DLD1 (cell line): Measurements from ENCODE around the gene NCAM1.
"Not testable (repeated sequence)": the region's sequence is repeated elsewhere in the genome, so short reads cannot be mapped to it uniquely, and the experiment has no call there.

Experiments used
- in situ Hi-C: cut with HindIII; loops from 2 replicates; pipeline ENCODE4 v1.10.0; 2017; ENCODE audit warnings: low sequenced_read_pairs

NCAM1 gene

GRCh38 chr11:112961146-112961668, at the start of gene NCAM1:
TSS of gene NCAM1 (plus strand) at chr11:112961420.
- in situ Hi-C loops = no loop called here

DNA sequence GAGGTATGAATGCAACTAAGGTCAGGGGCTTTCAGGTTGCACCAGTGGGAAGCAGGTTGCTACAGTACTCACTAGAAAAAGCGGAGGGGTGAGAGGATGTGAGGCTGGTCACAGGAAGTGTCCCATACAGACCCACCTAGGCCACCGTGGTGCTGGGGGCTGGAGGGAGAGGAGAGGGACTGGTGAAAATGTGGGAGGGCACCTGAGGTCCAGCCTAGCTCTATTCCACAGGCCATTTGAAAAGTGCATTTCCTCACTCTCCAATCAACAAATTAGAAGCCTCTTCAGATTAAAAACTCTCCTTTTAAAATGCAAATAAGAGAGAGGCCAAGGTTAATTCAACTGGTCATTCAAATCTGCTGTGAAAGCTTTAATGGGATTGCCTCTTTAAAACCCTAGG, 38.6 kb upstream of the NCAM1 start:
- in situ Hi-C loops = no loop called here

DNA sequence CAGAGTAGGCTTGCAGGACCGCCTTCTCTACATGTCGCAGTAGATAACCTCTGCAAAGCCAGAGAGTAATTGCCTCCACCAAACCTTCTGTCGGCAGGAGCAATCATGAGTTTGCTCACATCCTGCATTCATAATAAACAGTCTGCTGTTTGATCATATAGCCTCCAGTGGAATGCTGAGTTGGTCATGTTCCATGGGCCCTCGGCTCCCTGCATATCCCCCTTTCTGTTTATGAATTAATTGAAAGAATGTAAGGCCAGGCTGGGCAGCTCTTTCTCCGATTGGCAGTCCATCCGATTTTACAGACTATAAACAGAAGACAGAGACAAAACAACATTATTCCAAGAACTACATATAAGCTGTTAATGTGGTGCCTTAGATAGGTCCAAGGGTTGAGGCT, 36.4 kb upstream of the NCAM1 start:
- in situ Hi-C loops = not testable (repeated sequence)

DNA sequence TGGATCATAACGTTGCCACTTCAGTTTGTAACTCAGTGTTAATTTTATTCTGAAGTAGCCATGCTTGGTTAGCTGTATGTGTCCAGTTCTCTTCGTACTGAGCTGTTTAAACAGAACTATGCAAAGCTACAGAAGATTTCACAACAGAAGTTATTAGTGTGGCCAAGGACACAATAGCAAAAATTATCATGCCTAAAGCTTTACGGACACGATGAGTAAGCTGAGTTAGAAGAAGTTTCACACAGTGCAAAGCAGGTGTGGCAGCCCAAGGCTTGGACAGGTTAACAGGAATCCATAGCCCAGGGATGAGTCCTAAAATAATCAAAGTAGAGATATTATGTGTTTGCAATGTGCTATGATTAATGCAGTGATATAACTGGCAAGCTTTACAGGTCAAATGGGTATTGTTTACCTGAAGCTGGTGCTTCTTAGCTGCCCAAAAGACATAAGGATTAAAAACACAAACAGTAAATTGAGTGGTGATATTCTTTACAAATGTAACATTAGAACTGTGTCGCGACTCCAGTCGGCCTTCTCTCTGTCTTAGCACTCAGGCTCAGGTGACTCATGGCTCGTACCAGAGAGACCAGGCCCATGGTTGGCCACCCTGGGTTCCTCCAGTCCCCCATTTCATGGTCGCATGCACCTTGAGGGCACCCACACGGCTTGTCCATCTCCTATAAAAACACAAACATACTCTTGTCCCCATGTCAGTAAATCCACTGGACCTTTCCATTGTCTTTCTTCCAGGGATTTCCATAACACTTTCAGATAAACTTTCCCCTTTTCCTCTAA, 35.5 kb upstream of the NCAM1 start:
- in situ Hi-C loops = no loop called here

DNA sequence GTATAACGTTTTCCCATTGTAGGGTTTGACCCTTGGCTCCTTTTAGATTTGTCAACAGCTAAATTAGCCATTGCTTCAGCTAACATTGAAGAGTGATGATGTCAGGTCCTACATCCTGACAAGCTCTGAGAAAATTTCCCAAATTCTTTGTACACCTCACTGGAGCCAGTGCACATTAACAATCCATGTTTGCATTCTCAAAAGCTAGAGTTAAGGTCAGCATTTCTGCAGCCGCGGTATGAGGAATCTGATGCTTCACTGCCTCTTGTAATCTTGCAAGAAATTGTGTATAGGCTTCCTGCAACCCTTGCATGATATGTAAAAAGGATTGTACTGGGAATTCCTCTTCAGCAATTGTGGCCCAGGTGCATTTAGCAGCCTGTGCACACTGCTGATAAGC, 33.1 kb upstream of the NCAM1 start:
- in situ Hi-C loops = no loop called here

DNA sequence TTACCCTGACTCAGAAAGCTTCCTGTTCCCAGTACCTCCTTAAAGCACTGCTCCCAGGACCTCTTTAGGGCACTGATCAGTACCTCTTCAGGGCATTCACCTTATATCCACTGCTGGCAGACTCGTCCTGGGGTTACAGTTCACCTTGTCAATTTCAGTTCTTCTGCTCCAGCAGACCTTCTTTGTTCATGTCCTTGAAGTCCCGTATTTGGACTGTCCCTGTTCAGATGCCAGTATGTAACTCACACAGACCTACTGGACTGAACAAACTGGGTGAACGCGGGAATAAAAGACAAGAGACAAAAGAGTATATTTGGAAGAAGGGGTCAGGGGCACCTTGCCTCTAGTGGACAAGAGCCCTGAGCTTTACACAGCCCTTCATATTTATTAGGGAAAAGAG, 31.8 kb upstream of the NCAM1 start:
- in situ Hi-C loops = no loop called here

GRCh38 chr11:112931703-112932102, 29.5 kb upstream of the NCAM1 start:
- in situ Hi-C loops = no loop called here

DNA sequence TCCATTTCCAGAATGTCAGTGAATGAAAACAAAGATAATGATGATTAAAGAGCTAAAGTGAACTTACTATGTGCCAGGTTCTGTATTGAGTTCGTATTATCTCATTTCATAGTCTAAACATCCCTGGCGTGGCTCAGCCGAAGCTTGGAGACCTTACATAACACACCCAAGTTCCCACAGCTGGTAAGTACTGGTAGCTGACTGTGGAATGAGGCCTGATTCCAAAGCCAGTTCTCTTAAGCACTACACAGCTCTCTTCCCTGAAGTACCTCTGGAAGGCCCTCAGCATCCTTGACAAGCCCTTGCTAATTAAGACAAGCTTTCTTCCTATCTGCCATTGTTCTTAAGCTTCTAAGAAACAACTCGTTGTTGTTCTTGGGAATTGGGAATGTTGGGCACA, 28.6 kb upstream of the NCAM1 start:
- in situ Hi-C loops = no loop called here

DNA sequence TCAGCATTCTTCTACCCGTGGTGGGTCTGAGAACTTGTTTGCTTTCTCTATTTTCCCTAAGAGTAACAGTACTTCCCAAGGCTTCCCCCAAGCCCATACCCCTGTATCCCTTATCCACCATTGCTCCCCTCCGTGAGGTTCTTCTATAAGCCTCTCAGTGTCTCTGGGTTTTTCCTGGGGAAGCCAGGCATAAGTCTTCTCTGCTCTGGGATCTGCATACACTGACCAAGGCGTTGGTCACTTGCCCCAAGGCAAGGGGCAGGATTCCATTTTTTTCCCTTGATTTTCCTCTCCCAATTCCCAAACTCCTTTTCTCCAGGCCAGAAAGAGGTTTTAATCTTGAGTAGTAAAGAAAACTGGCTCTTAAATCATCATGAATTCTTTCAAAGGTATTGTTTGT, 27.2 kb upstream of the NCAM1 start:
- in situ Hi-C loops = no loop called here

- in situ Hi-C loops = no loop called here
These were observed 20.1 kb upstream of the NCAM1 start for GRCh38 chr11:112941104-112941503.

DNA sequence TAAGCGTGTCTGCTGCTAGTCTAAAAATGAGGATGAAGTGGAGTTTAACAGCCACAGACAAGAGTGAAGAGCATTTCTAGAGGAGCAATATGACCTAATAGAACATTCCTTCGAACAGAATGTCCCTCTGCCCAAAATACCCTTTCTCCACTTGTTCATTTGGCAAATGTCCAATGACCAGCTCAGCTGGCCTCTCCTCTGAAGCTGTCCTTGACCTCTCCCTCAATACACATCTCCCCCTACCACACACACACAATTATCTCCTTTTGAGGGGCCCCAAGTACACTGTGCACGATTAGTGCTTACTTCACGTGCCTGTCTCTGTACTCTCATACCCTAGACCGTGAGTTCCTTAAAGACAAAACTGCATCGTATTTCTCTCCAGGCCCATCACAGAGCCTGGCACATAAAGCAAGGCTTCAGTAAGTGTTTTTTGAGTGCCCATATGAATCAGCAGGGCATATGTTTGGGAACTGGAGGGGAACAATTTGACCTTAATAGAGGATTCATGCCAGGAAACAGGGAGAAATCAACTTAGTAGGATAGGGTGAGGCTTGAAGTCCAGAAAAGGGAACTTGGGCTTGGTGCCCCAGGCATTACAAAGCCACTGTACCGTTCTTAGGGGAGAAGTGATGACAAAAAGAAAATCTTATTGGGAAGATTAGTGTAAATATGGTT, 18.1 kb upstream of the NCAM1 start:
- in situ Hi-C loops = no loop called here

DNA sequence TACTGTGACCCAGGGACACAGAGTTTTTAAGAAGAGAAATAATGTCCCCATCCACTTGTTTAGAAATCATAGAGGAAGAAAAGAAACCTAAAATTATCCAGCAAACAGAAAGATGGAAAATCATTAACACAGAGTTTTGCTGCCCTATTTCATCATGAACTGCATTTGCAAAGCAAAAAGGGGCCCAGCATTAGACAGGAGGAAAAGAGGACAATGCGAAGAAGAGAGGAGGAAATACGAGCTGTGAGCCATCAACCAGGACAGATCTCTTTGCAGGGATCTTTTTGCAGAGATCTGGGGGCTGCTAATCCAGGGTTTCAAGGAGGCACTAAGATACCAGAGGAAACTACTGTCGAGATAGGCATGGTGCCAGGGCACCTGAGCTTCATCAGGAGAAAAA, 14.4 kb upstream of the NCAM1 start:
- in situ Hi-C loops = no loop called here

DNA sequence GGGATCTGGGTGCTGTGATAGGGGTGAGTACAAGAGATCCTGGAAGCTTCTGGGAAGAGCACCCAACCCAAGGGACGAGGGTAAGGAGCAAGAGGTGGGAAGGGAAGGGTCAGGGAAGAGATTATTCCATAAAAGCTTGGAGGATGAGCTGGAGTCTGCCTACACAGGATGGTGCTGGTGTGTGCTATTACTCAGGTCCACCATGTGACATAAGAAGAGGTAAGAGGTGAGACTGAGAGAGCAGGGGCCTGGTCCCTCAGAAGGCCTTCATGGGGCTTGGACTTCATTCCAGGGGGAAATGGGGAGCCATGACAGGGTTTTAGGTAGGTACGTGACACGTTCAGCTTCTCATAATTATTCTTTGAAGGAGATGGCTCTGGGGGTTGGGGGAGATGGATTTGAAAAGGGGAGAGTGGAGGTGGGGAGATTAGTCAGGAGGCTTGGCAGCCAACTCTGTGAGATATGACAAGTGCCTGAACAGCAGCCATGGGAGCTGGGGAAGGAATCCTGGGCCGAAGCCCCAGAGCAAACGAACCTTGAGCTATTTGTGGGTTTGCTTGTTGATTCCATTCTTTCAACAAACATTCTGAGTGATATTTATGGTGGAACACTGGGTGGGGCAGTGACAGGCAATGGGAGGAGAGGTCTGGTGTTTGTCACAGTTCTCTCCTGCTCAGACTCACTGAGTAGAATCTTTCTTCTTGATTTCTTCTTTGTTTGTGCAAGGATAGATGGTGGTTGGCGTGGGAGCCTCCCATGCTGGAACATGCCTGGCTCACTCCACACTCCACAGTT, 11.2 kb upstream of the NCAM1 start:
- in situ Hi-C loops = no loop called here

DNA sequence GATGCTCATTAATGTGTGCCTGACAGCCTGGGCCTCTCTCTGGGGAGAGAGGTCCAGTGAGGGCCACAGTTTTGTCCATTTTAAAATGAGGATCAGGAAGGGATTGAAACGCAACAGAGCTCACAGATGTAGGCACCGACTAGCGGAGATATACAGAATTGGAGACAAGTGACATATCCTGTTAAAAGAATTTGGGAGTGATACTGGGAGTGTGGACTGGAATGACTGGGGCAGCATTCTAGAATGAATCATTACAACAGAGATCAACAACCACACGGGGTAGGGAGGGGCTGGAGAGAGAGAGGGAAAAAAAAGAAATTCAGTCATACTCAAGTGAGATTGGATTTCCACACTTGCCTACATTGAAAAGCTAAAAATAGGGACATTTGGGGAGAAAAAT, 2.5 kb upstream of the NCAM1 start:
- in situ Hi-C loops = no loop called here

- in situ Hi-C loops = no loop called here
These were observed 745 bp downstream of the NCAM1 start for GRCh38 chr11:112961751-112962578.

GRCh38 chr11:112962579-112963367, 1.6 kb downstream of the NCAM1 start:
- in situ Hi-C loops = no loop called here

DNA sequence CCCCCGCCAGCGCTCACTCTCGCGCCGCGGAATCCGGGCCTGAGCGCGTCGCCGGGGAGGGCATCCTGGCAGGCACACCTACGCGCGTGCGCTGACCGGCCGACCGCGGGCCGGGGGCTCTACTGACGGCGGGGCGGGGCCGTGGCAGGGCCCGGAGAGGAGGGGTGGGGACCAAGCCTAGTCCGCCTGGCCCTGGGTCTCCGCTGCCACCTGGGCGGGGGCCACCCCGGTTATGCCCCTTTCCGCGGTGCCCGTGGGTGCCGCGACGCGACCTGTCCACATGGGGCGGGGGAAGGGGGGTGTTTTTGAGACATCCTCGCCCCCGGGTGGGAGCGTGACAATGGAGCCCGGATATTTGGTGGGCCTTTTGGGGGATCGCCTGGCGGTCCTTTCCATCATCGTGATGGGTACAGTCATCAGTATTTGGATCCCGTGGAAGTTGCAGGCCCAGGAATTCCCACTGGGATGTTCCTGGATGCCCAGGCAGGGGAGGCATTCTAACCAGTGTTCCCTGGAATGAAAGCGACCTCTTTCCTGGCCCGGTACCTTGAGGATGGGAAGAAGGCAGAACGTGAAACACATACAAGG, 2.2 kb downstream of the NCAM1 start:
- in situ Hi-C loops = no loop called here

GRCh38 chr11:112965656-112966055, 4.4 kb downstream of the NCAM1 start:
- in situ Hi-C loops = no loop called here

DNA sequence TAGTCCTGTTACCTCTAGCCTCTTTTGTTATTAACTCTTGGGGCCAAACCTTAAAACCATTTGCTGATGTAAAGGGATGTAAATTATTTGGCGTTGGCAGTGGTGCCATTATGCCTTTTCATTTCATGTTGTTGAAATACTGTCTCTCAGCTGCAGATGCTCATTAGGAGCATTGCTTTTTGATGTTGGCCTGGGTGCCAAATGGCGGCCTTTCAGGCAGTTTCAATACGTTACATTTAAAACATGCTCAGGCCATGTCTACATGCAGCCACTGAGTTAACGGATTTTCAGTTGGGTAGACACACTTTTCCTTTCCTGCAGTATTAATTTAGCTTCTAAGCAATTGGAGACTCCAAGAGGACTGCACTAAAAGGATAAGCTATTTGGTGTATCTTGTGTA, 5.3 kb downstream of the NCAM1 start:
- in situ Hi-C loops = no loop called here

- in situ Hi-C loops = no loop called here
These were observed 5.9 kb downstream of the NCAM1 start for GRCh38 chr11:112967082-112967481.
